Smooth muscle cell (in vitro differentiated cells): ENCODE results near the gene CTSH. TPM values are rescaled to one million over a fixed set of nuclear protein-coding genes. Genes with fewer than 3 reads are reported as not detected.

Source experiments
- DNase-seq: peaks from one replicate; lab custom pipeline; 2025; ENCODE audit not compliant: unreplicated experiment; lab: John Stamatoyannopoulos, UW
- H2AFZ ChIP-seq: fragments of 200-600 bp; sonication (generic); 2 replicates; pipeline ENCODE4 v1.6.0; 2016; ENCODE audit warnings: antibody characterized with exemption, low read depth, mild to moderate bottlenecking
- H3F3A ChIP-seq: fragments of 200-600 bp; sonication (generic); 2 replicates; pipeline ENCODE4 v1.6.0; 2017; ENCODE audit warnings: antibody characterized with exemption, low read depth
- H3K27ac ChIP-seq: fragments of 200-600 bp; sonication (generic); 2 replicates; pipeline ENCODE4 v1.5.1; 2016; ENCODE audit warnings: low read depth, mild to moderate bottlenecking
- H3K27me3 ChIP-seq: fragments of 200-600 bp; sonication (generic); 2 replicates; pipeline ENCODE4 v1.6.1; 2016; ENCODE audit warnings: low read depth, mild to moderate bottlenecking
- H3K36me3 ChIP-seq: fragments of 200-600 bp; sonication (generic); 2 replicates; pipeline ENCODE4 v1.5.1; 2016; ENCODE audit warnings: low read depth
- H3K4me1 ChIP-seq: fragments of 200-600 bp; sonication (generic); 2 replicates; pipeline ENCODE4 v1.5.1; 2016; ENCODE audit warnings: low read depth
- H3K4me2 ChIP-seq: fragments of 200-600 bp; sonication (generic); 2 replicates; pipeline ENCODE4 v1.6.0; 2016; ENCODE audit warnings: mild to moderate bottlenecking
- H3K4me3 ChIP-seq: fragments of 200-600 bp; sonication (generic); 2 replicates; pipeline ENCODE4 v1.5.1; 2016; ENCODE audit warnings: mild to moderate bottlenecking
- H3K79me2 ChIP-seq: fragments of 200-600 bp; sonication (generic); 2 replicates; pipeline ENCODE4 v1.6.0; 2016; ENCODE audit warnings: low read depth, mild to moderate bottlenecking
- H3K9ac ChIP-seq: fragments of 200-600 bp; sonication (generic); 2 replicates; pipeline ENCODE4 v1.6.0; 2016; ENCODE audit warnings: low read depth
- H3K9me3 ChIP-seq: fragments of 200-600 bp; sonication (generic); replicated peaks from 2 replicates; pipeline ENCODE4 v1.5.1; 2016; ENCODE audit warnings: low read depth
- H4K20me1 ChIP-seq: fragments of 200-600 bp; sonication (generic); 2 replicates; pipeline ENCODE4 v1.6.0; 2016; ENCODE audit warnings: low read depth
- CTCF ChIP-seq: fragments of 200-600 bp; sonication (generic); IDR thresholded peaks from 2 replicates; pipeline ENCODE4 v1.5.1; 2017; ENCODE audit warnings: borderline replicate concordance, mild to moderate bottlenecking, antibody characterized with exemption; ENCODE audit not compliant: insufficient read depth, poor library complexity, severe bottlenecking
- WGBS: methylation state at CpG from one replicate; pipeline ENCODE4 v1.1.7; 2016; ENCODE audit warnings: low lambda C conversion rate; 5-methylcytosine and 5-hydroxymethylcytosine counted together
- polyA plus RNA-seq: library from polyadenylated mRNA; unstranded; fragments of >200 nt; fragmentation: Nextera tagmentation; extraction: Ambion mirVana; gene quantifications from 2 replicates; pipeline ENCODE4 v1.2.1, GENCODE V29; 2016
- total RNA-seq: library from RNA; depleted of rRNA; stranded (reverse); fragments of >200 nt; gene quantifications from 2 replicates; pipeline ENCODE4 v1.2.3, GENCODE V29; 2014

The CTSH gene
- total and polyA plus RNA-seq, 2 experiments from 2014 or later, result 23.4 to 38.5 TPM

- WGBS, result 95% methylated on average over 5 of the region's 5 CpGs
- DNase-seq, result no peak
- Histone ChIP-seq H3K4me1 (no peaks in the 10 kb centered on the region), H2AFZ (no peak overlapping the region), H3K9ac (no peak overlapping the region), H3K9me3 (no peaks in the 10 kb centered on the region), H3K79me2 (no peaks in the 10 kb centered on the region), H3K27ac (no peak overlapping the region), H3K4me3 (no peak overlapping the region), H3K4me2 (no peak overlapping the region), H4K20me1 (no peaks in the 10 kb centered on the region), H3K36me3 (no peaks in the 10 kb centered on the region), H3F3A (no peaks in the 10 kb centered on the region), H3K27me3 (no peaks in the 10 kb centered on the region)
- no peak for TF ChIP-seq CTCF
These were observed 2.7 kb upstream of the CTSH start for GRCh38 chr15:78947506-78947905.

- 89% methylated on average over 5 of the region's 5 CpGs for WGBS
- Histone ChIP-seq H3K4me1 (no peaks in the 10 kb centered on the region), H3K79me2 (no peaks in the 10 kb centered on the region), H3K4me3 (no peak overlapping the region), H3K4me2 (no peak overlapping the region), H3K9ac (no peak overlapping the region), H3F3A (no peaks in the 10 kb centered on the region), H3K9me3 (no peaks in the 10 kb centered on the region), H2AFZ (no peak overlapping the region), H3K36me3 (no peaks in the 10 kb centered on the region), H4K20me1 (no peaks in the 10 kb centered on the region), H3K27ac (no peak overlapping the region), H3K27me3 (no peaks in the 10 kb centered on the region)
- no peak for TF ChIP-seq CTCF
- no peak for DNase-seq
These were observed 1.6 kb upstream of the CTSH start for GRCh38 chr15:78946493-78946892.

- Histone ChIP-seq H3F3A (no peaks in the 10 kb centered on the region), H3K27ac (no peak overlapping the region), H2AFZ (no peak overlapping the region), H3K4me3 (peak overlapping the region; percentile 59), H3K4me1 (no peaks in the 10 kb centered on the region), H4K20me1 (no peaks in the 10 kb centered on the region), H3K79me2 (no peaks in the 10 kb centered on the region), H3K9ac (no peak overlapping the region), H3K36me3 (no peaks in the 10 kb centered on the region), H3K9me3 (no peaks in the 10 kb centered on the region), H3K27me3 (no peaks in the 10 kb centered on the region), H3K4me2 (peak overlapping the region; percentile 95)
- no peak for DNase-seq
- 58% methylated on average over 12 of the region's 12 CpGs for WGBS
- no peak for TF ChIP-seq CTCF
These were observed 632 bp downstream of the CTSH start for GRCh38 chr15:78944202-78944625.

- H3K4me2 ChIP-seq, result no peak overlapping the region
- WGBS, result 74% methylated on average over 7 of the region's 7 CpGs
- no peak for DNase-seq
These were observed 1.2 kb downstream of the CTSH start for GRCh38 chr15:78943692-78944091.

More at GRCh38 chr15:78943692-78944091, 1.2 kb downstream of the CTSH start:
- H3K27ac ChIP-seq, result no peak overlapping the region
- H3K4me1 ChIP-seq, result no peaks in the 10 kb centered on the region
- H3K27me3 ChIP-seq, result no peaks in the 10 kb centered on the region
- peak overlapping the region; percentile 23 for H3K4me3 ChIP-seq
- H3K79me2 ChIP-seq, result no peaks in the 10 kb centered on the region
- H2AFZ ChIP-seq, result no peak overlapping the region
- H3K9ac ChIP-seq, result no peak overlapping the region
- TF ChIP-seq CTCF, result no peak
- no peaks in the 10 kb centered on the region for H4K20me1 ChIP-seq
- no peaks in the 10 kb centered on the region for H3F3A ChIP-seq
- H3K9me3 ChIP-seq, result no peaks in the 10 kb centered on the region
- no peaks in the 10 kb centered on the region for H3K36me3 ChIP-seq
